Stimulated activated memory B cell treated with anti-CD40 and anti-IgM and Interleukin-4, amounts not matched to agents 10 μg/mL and 1 μg/mL and 100 μg/mL, for 72 hours (primary cell): Measurements from ENCODE around the gene SGMS1.
"Not testable (repeated sequence)": the region's sequence is repeated elsewhere in the genome, so short reads cannot be mapped to it uniquely, and the experiment has no call there.

Experiments used
- ATAC-seq: fragments of 150-1000 bp; cut with Tn5 transposase; 2 replicates; pipeline ENCODE4 v1.10.0; 2021
- H3K27ac Mint-ChIP-seq: one replicate; pipeline ENCODE4 v1.8.0; 2022; ENCODE audit warnings: mild to moderate bottlenecking, mixed read lengths
- H3K27me3 Mint-ChIP-seq: one replicate; pipeline ENCODE4 v1.8.0; 2022; ENCODE audit warnings: mixed read lengths
- H3K36me3 Mint-ChIP-seq: one replicate; pipeline ENCODE4 v1.8.0; 2022; ENCODE audit warnings: mixed read lengths
- H3K4me1 Mint-ChIP-seq: one replicate; pipeline ENCODE4 v1.8.0; 2022; ENCODE audit warnings: mixed read lengths
- H3K4me3 Mint-ChIP-seq: one replicate; pipeline ENCODE4 v1.8.0; 2022; ENCODE audit warnings: mild to moderate bottlenecking, moderate library complexity, mixed read lengths
- H3K9me3 Mint-ChIP-seq: one replicate; pipeline ENCODE4 v1.8.0; 2022; ENCODE audit warnings: mixed read lengths

Gene SGMS1

DNA sequence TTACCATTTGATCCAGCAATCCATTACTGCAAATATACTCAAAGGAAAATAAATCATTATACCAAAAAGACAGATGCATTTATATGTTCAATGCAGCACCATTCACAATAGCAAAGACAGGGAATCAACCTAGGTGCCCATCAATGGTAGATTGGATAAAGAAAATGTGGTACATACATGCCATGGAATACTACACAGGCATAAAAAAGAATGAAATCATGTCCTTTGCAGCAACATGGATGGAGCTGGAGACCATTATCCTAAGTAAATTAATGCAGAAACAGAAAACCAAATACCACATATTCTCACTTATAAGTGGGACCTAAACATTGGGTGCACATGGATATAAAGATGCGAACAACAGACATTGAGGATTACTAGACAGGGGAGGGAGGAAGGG lies 198.5 kb downstream of the SGMS1 start:
- peaks cover 26% of the 10 kb centered on the region for H3K36me3 Mint-ChIP-seq
- peaks cover 31% of the 10 kb centered on the region for H3K4me1 Mint-ChIP-seq
- not testable (repeated sequence) for H3K27me3 Mint-ChIP-seq, H3K4me3 Mint-ChIP-seq, H3K27ac Mint-ChIP-seq, ATAC-seq, H3K9me3 Mint-ChIP-seq

DNA sequence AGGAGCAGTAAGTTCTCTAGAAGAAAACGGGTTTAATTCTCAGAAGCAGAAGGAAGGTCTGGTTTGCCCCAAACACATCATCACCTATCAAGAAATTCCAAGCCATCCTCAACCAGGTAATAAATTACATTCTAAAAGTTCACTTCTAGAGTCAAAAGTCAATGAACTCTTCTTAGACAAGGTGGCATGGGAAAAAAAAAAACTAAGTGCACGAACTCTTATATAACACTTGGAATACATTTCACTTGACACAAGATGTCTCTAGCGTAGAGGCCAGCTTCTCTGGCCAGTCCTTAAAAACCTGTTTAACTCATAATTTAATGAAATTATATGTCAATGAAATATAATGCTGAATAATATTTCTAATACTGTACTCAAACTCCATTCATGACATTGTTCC lies 200.3 kb downstream of the SGMS1 start:
- Mint-ChIP-seq H3K9me3 (no peaks in the 10 kb centered on the region), H3K4me3 (no peak overlapping the region), H3K36me3 (peaks cover 28% of the 10 kb centered on the region), H3K27ac (no peak overlapping the region), H3K4me1 (peaks cover 34% of the 10 kb centered on the region), H3K27me3 (no peaks in the 10 kb centered on the region)
- ATAC-seq = no peak

DNA sequence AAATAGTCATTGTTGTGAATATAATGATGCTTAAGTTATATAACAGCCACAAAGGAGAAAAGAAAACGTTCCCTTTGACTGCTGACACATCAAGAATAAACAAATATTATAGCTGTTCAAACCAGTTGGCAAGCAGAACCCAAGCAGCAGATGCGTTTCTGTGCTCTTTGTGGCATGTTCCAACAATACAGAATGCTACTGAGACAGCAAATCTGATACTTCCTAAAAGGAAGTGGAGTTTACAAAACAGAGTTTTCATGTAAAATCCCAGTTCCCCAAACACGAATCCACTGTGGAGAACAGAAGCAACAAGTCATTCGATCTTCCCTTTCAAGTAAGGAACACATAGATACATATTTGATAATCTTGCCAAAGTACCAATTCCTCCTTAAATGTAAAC lies 201.5 kb downstream of the SGMS1 start:
- Mint-ChIP-seq H3K4me3 (no peak overlapping the region), H3K27me3 (no peaks in the 10 kb centered on the region), H3K9me3 (no peaks in the 10 kb centered on the region), H3K27ac (no peak overlapping the region), H3K36me3 (peaks cover 20% of the 10 kb centered on the region), H3K4me1 (peaks cover 41% of the 10 kb centered on the region)
- no peak for ATAC-seq

GRCh38 chr10:50421026-50421719 lies 202.6 kb downstream of the SGMS1 start:
- Mint-ChIP-seq H3K27me3 (no peaks in the 10 kb centered on the region), H3K9me3 (no peaks in the 10 kb centered on the region), H3K4me1 (peaks cover 43% of the 10 kb centered on the region), H3K4me3 (no peak overlapping the region), H3K27ac (peak overlapping the region; percentile 26), H3K36me3 (peaks cover 12% of the 10 kb centered on the region)
- peak; percentile 64 for ATAC-seq

GRCh38 chr10:50420196-50420595 lies 203.6 kb downstream of the SGMS1 start:
- Mint-ChIP-seq H3K36me3 (peaks cover 8% of the 10 kb centered on the region), H3K9me3 (no peaks in the 10 kb centered on the region), H3K27ac (peak overlapping the region; percentile 26), H3K27me3 (no peaks in the 10 kb centered on the region), H3K4me1 (peaks cover 43% of the 10 kb centered on the region), H3K4me3 (no peak overlapping the region)
- no peak for ATAC-seq

DNA sequence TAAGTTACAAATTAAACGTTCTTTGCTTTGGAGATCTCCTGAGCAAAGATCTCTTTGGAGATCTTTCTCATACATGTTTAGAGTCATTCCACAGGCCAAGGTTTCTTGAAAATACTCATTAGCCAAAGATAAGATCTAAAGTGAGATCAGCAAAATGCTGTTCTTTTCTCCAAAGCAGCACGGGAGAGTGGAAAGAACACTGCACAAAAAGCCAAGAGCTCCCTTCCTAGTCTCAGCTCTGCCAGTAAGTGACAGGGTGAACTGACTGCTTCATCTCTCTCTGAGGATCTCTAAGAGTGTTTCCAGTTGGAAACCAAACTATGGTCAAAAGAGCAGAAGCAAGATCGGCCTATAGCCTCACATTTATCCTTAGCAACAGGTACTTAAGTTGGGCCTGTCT lies 204.0 kb downstream of the SGMS1 start:
- Mint-ChIP-seq H3K4me3 (no peak overlapping the region), H3K27ac (no peak overlapping the region), H3K9me3 (no peaks in the 10 kb centered on the region), H3K4me1 (peaks cover 46% of the 10 kb centered on the region), H3K36me3 (peaks cover 9% of the 10 kb centered on the region), H3K27me3 (no peaks in the 10 kb centered on the region)
- ATAC-seq = no peak

DNA sequence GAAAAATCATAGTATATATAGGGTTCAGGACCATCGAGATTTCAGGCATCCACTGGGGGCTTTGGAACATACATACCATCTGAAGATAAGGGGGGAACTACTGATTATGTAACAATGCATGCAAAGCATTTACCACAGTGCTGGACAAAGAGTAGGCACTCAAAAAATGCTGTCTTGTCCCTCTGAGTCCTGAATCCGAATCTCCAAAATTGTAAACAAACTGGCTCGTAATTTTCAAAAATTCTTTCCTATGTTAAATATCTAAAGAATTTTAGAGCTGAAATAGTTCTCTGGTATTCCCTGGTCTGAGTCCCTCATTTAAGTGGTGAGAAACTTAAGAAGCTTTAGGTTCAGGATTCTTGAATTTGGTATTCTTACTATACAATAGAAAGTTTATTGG lies 204.7 kb downstream of the SGMS1 start:
- Mint-ChIP-seq H3K36me3 (peaks cover 13% of the 10 kb centered on the region), H3K27ac (no peak overlapping the region), H3K9me3 (no peaks in the 10 kb centered on the region), H3K4me3 (no peak overlapping the region), H3K27me3 (no peaks in the 10 kb centered on the region), H3K4me1 (peaks cover 50% of the 10 kb centered on the region)
- ATAC-seq = no peak

- Mint-ChIP-seq H3K27me3 (no peaks in the 10 kb centered on the region), H3K27ac (peak overlapping the region; percentile 79), H3K36me3 (peaks cover 13% of the 10 kb centered on the region), H3K4me3 (peak overlapping the region; percentile 92), H3K9me3 (no peaks in the 10 kb centered on the region), H3K4me1 (peaks cover 50% of the 10 kb centered on the region)
- ATAC-seq = peak; percentile 92
Observed at GRCh38 chr10:50417886-50418830, 205.6 kb downstream of the SGMS1 start.

- ATAC-seq = peak; percentile 31
- peaks cover 13% of the 10 kb centered on the region for H3K36me3 Mint-ChIP-seq
- H3K4me3 Mint-ChIP-seq = peak overlapping the region; percentile 92
- H3K27me3 Mint-ChIP-seq = no peaks in the 10 kb centered on the region
- peaks cover 47% of the 10 kb centered on the region for H3K4me1 Mint-ChIP-seq
- H3K9me3 Mint-ChIP-seq = no peaks in the 10 kb centered on the region
- peak overlapping the region; percentile 79 for H3K27ac Mint-ChIP-seq
Observed at GRCh38 chr10:50417486-50417885, 206.3 kb downstream of the SGMS1 start.

DNA sequence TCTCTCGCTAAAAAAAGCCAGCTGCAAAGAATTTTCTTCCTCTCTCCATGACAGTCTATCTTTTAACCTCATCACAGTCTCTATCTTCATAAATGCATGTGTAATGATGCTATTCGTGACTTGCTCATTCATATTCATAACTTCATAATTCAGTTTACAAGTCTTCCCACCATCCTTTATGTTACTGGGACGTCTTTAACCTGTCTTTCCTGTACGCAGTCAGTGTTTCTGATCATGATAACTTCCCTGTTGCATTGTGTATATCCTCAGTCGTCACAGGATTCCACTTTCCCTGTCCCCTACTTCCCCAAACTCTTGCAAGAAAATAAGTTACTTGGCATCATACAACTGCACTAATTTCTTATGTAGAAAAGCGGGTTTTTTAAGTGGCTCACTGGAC lies 206.9 kb downstream of the SGMS1 start:
- H3K4me3 Mint-ChIP-seq = peak overlapping the region; percentile 4
- H3K27me3 Mint-ChIP-seq = no peaks in the 10 kb centered on the region
- peaks cover 47% of the 10 kb centered on the region for H3K4me1 Mint-ChIP-seq
- peaks cover 13% of the 10 kb centered on the region for H3K36me3 Mint-ChIP-seq
- H3K9me3 Mint-ChIP-seq = no peaks in the 10 kb centered on the region
- no peak overlapping the region for H3K27ac Mint-ChIP-seq
- ATAC-seq = no peak

DNA sequence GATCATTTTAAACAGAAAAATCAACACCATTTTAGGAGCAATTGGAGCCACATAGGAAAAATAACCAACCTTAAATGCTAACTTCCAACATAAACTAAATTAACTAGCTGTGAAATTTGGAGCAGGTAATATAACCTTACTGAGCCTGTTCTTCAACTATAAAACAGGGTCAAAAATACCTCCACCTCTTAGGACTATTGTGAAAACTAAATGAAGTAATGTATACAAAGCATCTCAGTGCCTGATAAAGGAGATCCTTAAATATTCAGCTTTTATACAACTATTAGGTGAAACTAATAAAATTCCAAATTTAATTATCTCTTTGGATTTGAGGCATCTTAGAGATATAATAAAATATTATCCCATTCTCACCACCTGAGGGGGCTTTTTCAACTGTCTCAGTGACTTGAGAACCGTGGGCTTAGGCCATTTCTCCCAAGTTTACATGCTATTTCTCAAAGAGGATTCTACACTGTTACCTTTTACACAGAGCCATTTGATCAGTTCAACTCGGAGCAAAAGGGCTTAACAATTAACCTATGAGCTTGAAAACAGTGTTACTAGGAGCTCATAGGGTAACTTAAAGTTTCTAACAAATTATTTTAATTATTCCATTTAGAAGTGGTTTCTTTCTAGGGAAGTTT lies 207.5 kb downstream of the SGMS1 start:
- ATAC-seq = no peak
- H3K27ac Mint-ChIP-seq = no peak overlapping the region
- peaks cover 13% of the 10 kb centered on the region for H3K36me3 Mint-ChIP-seq
- H3K9me3 Mint-ChIP-seq = no peaks in the 10 kb centered on the region
- peaks cover 43% of the 10 kb centered on the region for H3K4me1 Mint-ChIP-seq
- no peaks in the 10 kb centered on the region for H3K27me3 Mint-ChIP-seq
- H3K4me3 Mint-ChIP-seq = no peak overlapping the region

GRCh38 chr10:50415292-50415691 lies 208.5 kb downstream of the SGMS1 start:
- no peak for ATAC-seq
- peaks cover 8% of the 10 kb centered on the region for H3K36me3 Mint-ChIP-seq
- peaks cover 41% of the 10 kb centered on the region for H3K4me1 Mint-ChIP-seq
- no peaks in the 10 kb centered on the region for H3K9me3 Mint-ChIP-seq
- H3K4me3 Mint-ChIP-seq = no peak overlapping the region
- H3K27me3 Mint-ChIP-seq = no peaks in the 10 kb centered on the region
- no peak overlapping the region for H3K27ac Mint-ChIP-seq

DNA sequence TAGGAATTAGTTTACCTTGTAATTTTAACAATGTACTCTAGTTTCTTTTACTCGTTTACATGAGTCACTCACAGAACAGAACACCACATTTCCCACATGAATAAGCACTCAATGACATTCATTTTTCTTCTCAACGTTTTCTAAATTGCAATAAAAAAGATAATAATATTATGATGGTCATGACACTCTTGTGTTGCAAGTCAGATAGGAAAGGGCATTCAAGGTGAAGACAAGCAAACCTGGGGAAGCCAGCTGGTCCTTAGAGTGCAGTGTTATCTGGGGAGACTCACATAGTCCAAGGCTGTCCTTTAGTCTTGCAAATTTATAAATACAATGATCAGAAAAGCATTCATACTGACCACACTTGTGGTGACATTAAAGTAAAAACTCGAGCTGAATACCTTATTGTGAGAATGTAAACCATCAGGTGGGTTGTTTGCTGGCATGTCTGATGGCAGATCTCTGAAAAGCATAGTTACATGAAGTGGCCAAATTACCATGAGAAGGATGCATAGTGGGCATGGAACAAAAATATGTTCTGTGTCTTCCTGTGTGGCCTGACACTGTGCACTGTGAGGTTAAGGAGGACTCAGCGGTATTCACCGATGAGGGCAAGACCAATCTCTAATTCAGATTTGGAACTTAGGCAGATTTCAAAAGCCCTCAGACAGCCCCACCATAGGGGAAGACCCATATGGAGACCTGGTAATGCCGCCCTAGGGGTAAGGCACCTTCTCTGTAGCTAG lies 213.5 kb downstream of the SGMS1 start:
- Mint-ChIP-seq H3K4me1 (peaks cover 25% of the 10 kb centered on the region), H3K27me3 (no peaks in the 10 kb centered on the region), H3K36me3 (peaks cover 28% of the 10 kb centered on the region), H3K27ac (no peak overlapping the region), H3K4me3 (no peak overlapping the region), H3K9me3 (no peaks in the 10 kb centered on the region)
- no peak for ATAC-seq

GRCh38 chr10:50407076-50407801 lies 216.5 kb downstream of the SGMS1 start:
- no peak for ATAC-seq

More at GRCh38 chr10:50407076-50407801, 216.5 kb downstream of the SGMS1 start:
- peaks cover 24% of the 10 kb centered on the region for H3K4me1 Mint-ChIP-seq
- no peak overlapping the region for H3K27ac Mint-ChIP-seq
- no peak overlapping the region for H3K4me3 Mint-ChIP-seq
- H3K27me3 Mint-ChIP-seq = no peaks in the 10 kb centered on the region
- peaks cover 39% of the 10 kb centered on the region for H3K36me3 Mint-ChIP-seq
- H3K9me3 Mint-ChIP-seq = no peaks in the 10 kb centered on the region
